Sigmoid colon (tissue), 7 donors: ENCODE results near the gene CCDC24. TPM values are rescaled to one million over a fixed set of nuclear protein-coding genes. Genes with fewer than 3 reads are reported as not detected.

Experiments used
- DNase-seq: peaks from one replicate; pipeline ENCODE4 v3.0.0-alpha.2; 2019
- H3K27ac ChIP-seq, 4 donors: fragments of 200-600 bp; sonication (generic); one replicate each; pipeline ENCODE4 v1.5.1; 2016 to 2019; ENCODE audit warnings: mild to moderate bottlenecking in 1 of 4
- H3K27me3 ChIP-seq, 3 donors: fragments of 200-600 bp; sonication (generic); one replicate each; pipeline ENCODE4 v1.5.1; 2019; ENCODE audit warnings: mild to moderate bottlenecking in 1 of 3
- H3K36me3 ChIP-seq, 4 donors: fragments of 200-600 bp; sonication (generic); one replicate each; pipeline ENCODE4 v1.5.1; 2016 to 2019
- H3K4me1 ChIP-seq, 4 donors: fragments of 200-600 bp; sonication (generic); one replicate each; pipeline ENCODE4 v1.5.1; 2017 to 2019
- H3K4me3 ChIP-seq, 4 donors: fragments of 200-600 bp; sonication (generic); one replicate each; pipeline ENCODE4 v1.5.1; 2017 to 2019; ENCODE audit warnings: mild to moderate bottlenecking in 2 of 4, moderate library complexity in 1 of 4
- H3K9me3 ChIP-seq, 4 donors: fragments of 200-600 bp in 3 of 4; sonication (generic) in 3 of 4; one replicate each; pipeline versions ENCODE4 v1.5.1 to v1.6.1; 2013 to 2019
- CTCF ChIP-seq, 4 experiments: fragments of 450-650 bp in 3 of 4; fragments of 200-600 bp in 1 of 4; IDR thresholded peaks; one replicate each; pipeline ENCODE4 v1.5.1; 2016 to 2019; ENCODE audit warnings: antibody characterized with exemption in 4 of 4, mild to moderate bottlenecking in 3 of 4, moderate library complexity in 2 of 4
- EP300 ChIP-seq, 4 donors: sonication (generic); formaldehyde crosslinking; IDR thresholded peaks; one replicate each; pipeline ENCODE4 v1.6.1; 2017; ENCODE audit warnings: antibody characterized with exemption in 4 of 4
- POLR2A ChIP-seq, 2 donors: fragments of 450-650 bp; IDR thresholded peaks; one replicate each; pipeline ENCODE4 v1.6.1; 2016; ENCODE audit warnings: antibody characterized with exemption in 2 of 2, mild to moderate bottlenecking in 2 of 2, moderate library complexity in 2 of 2
- POLR2AphosphoS5 ChIP-seq, 4 donors: sonication (generic); formaldehyde crosslinking; IDR thresholded peaks; one replicate each; pipeline ENCODE4 v1.6.1; 2017; ENCODE audit warnings: antibody characterized with exemption in 4 of 4
- WGBS, 2 donors: extraction: QIAGEN DNeasy Blood & Tissue Kit; methylation state at CpG; one replicate each; pipeline ENCODE4 v1.1.7; 2013; 5-methylcytosine and 5-hydroxymethylcytosine counted together
- intact Hi-C: fragments of 100-400 bp; cut with DNase I; formaldehyde crosslinking; loops from one replicate; pipeline ENCODE4 v1.15.1; 2023
- polyA plus RNA-seq, 3 donors: library from polyadenylated mRNA; stranded (reverse); fragments of 200-250 nt; gene quantifications; one replicate each; pipeline ENCODE4 v1.2.3, GENCODE V29; 2013
- total RNA-seq, 4 donors: library from RNA; depleted of rRNA; stranded (reverse); fragments of >200 nt; gene quantifications; one replicate each; pipeline ENCODE4 v1.1.0, GENCODE V29; 2016
- donor health status: healthy with polysubstance abuse.
- donor health status: Bipolar disorder and iron deficiency.
- donor health status: healthy.

Gene CCDC24
- total and polyA plus RNA-seq, 7 donors = 2.7 to 19.2 (median 6.6) TPM

GRCh38 chr1:43975249-43975961 is 16.0 kb upstream of the CCDC24 start:
- intact Hi-C loops = no loop called here
- Histone ChIP-seq H3K9me3 (no peaks in the 10 kb centered on the region), H3K4me1 (peaks cover 0 to 70% (median 49%) of the 10 kb centered on the region in 4 donors), H3K36me3 (peaks cover 0 to 31% (median 18%) of the 10 kb centered on the region in 4 donors), H3K27me3 (no peaks in the 10 kb centered on the region), H3K27ac (peak overlapping the region; percentile 91 to 97 (median 96)), H3K4me3 (peak overlapping the region; percentile 82 to 94 (median 90))
- TF ChIP-seq CTCF (IDR thresholded peaks at IDR 0.05) (no peak), EP300 (IDR thresholded peaks at IDR 0.05) (no peak), POLR2A (IDR thresholded peaks at IDR 0.05) (no peak), POLR2AphosphoS5 (IDR thresholded peaks at IDR 0.05) (no peak)
- 1 to 2% methylated on average over 34 of the region's 34 CpGs for WGBS, 2 donors
- peak; percentile 85 for DNase-seq

- Histone ChIP-seq H3K4me1 (peaks cover 0 to 70% (median 49%) of the 10 kb centered on the region in 4 donors), H3K4me3 (peak overlapping the region; percentile 82 to 94 (median 90)), H3K36me3 (peaks cover 0 to 31% (median 18%) of the 10 kb centered on the region in 4 donors), H3K27ac (peak overlapping the region in 3 of 4 donors; percentile 91 to 96 (median 96)), H3K27me3 (no peaks in the 10 kb centered on the region), H3K9me3 (no peaks in the 10 kb centered on the region)
- intact Hi-C loops = no loop called here
- no peak for DNase-seq
- WGBS, 2 donors = 78 to 84% methylated on average over 4 of the region's 4 CpGs
- TF ChIP-seq POLR2AphosphoS5 (IDR thresholded peaks at IDR 0.05) (no peak), EP300 (IDR thresholded peaks at IDR 0.05) (no peak), POLR2A (IDR thresholded peaks at IDR 0.05) (no peak), CTCF (IDR thresholded peaks at IDR 0.05) (no peak)
Measured at GRCh38 chr1:43976045-43976444, 15.4 kb upstream of the CCDC24 start.

GRCh38 chr1:43976890-43977289 is 14.5 kb upstream of the CCDC24 start:
- Histone ChIP-seq H3K27ac (no peak overlapping the region), H3K27me3 (no peaks in the 10 kb centered on the region), H3K9me3 (no peaks in the 10 kb centered on the region), H3K4me1 (peaks cover 0 to 63% (median 52%) of the 10 kb centered on the region in 4 donors), H3K4me3 (no peak overlapping the region), H3K36me3 (peaks cover 0 to 31% (median 16%) of the 10 kb centered on the region in 4 donors)
- intact Hi-C loops = no loop called here
- no peak for TF ChIP-seq POLR2AphosphoS5 (IDR thresholded peaks at IDR 0.05)
- TF ChIP-seq POLR2A (IDR thresholded peaks at IDR 0.05) = no peak
- no peak for TF ChIP-seq EP300 (IDR thresholded peaks at IDR 0.05)
- TF ChIP-seq CTCF (IDR thresholded peaks at IDR 0.05) = no peak
- WGBS, 2 donors = 93 to 95% methylated on average over 8 of the region's 8 CpGs
- DNase-seq = no peak

GRCh38 chr1:43977376-43978263 is 13.8 kb upstream of the CCDC24 start:
- no peak for DNase-seq
- TF ChIP-seq CTCF (IDR thresholded peaks at IDR 0.05) (no peak), EP300 (IDR thresholded peaks at IDR 0.05) (no peak), POLR2AphosphoS5 (IDR thresholded peaks at IDR 0.05) (no peak), POLR2A (IDR thresholded peaks at IDR 0.05) (no peak)
- H3K27ac ChIP-seq = no peak overlapping the region
- WGBS, 2 donors = 90% methylated on average over 9 of the region's 9 CpGs
- peaks cover 0 to 63% (median 52%) of the 10 kb centered on the region in 4 donors for H3K4me1 ChIP-seq
- no peaks in the 10 kb centered on the region for H3K27me3 ChIP-seq
- intact Hi-C loops = no loop called here
- no peaks in the 10 kb centered on the region for H3K9me3 ChIP-seq
- no peak overlapping the region for H3K4me3 ChIP-seq
- peaks cover 0 to 24% (median 12%) of the 10 kb centered on the region in 4 donors for H3K36me3 ChIP-seq
